Central memory CD4-positive, alpha-beta T cell (primary cell): ENCODE data around the gene ATXN7L1.

Source experiments
- DNase-seq: peaks from one replicate; pipeline ENCODE4 v3.0.0; 2022

The ATXN7L1 gene

GRCh38 chr7:105773030-105773460 is 103.4 kb downstream of the ATXN7L1 start:
- DNase-seq, result no peak

GRCh38 chr7:105769901-105770628 is 106.3 kb downstream of the ATXN7L1 start:
- no peak for DNase-seq

- no peak for DNase-seq
Measured at GRCh38 chr7:105768898-105769507, 107.4 kb downstream of the ATXN7L1 start.

- no peak for DNase-seq
Measured at GRCh38 chr7:105768117-105768516, 108.3 kb downstream of the ATXN7L1 start.

GRCh38 chr7:105766421-105767073 is 109.9 kb downstream of the ATXN7L1 start:
- no peak for DNase-seq

GRCh38 chr7:105765846-105766245 is 110.6 kb downstream of the ATXN7L1 start:
- DNase-seq, result no peak

GRCh38 chr7:105764506-105764905 is 111.9 kb downstream of the ATXN7L1 start:
- no peak for DNase-seq

GRCh38 chr7:105760551-105761447 is 115.6 kb downstream of the ATXN7L1 start:
- DNase-seq, result peak; percentile 46

- DNase-seq, result peak; percentile 17
Measured at GRCh38 chr7:105759670-105760550, 116.5 kb downstream of the ATXN7L1 start.

GRCh38 chr7:105756367-105756766 is 120.0 kb downstream of the ATXN7L1 start:
- no peak for DNase-seq

- DNase-seq, result no peak
Measured at GRCh38 chr7:105752671-105753275, 123.6 kb downstream of the ATXN7L1 start.

GRCh38 chr7:105751054-105751453 is 125.3 kb downstream of the ATXN7L1 start:
- no peak for DNase-seq

- DNase-seq, result no peak
Measured at GRCh38 chr7:105748701-105749100, 127.7 kb downstream of the ATXN7L1 start.

GRCh38 chr7:105745681-105746330 is 130.6 kb downstream of the ATXN7L1 start:
- DNase-seq, result no peak

GRCh38 chr7:105744258-105744657 is 132.1 kb downstream of the ATXN7L1 start:
- no peak for DNase-seq

GRCh38 chr7:105743351-105744090 is 132.9 kb downstream of the ATXN7L1 start:
- no peak for DNase-seq

- no peak for DNase-seq
Measured at GRCh38 chr7:105742787-105743186, 133.6 kb downstream of the ATXN7L1 start.

GRCh38 chr7:105741982-105742381 is 134.4 kb downstream of the ATXN7L1 start:
- DNase-seq, result no peak

GRCh38 chr7:105738133-105738532 is 138.3 kb downstream of the ATXN7L1 start:
- no peak for DNase-seq

GRCh38 chr7:105734233-105734632 is 142.2 kb downstream of the ATXN7L1 start:
- no peak for DNase-seq
